ENCODE measurements around the gene GPR32. TPM values are rescaled to one million over a fixed set of nuclear protein-coding genes. Genes with fewer than 3 reads are reported as not detected.
"Not testable (repeated sequence)": the region's sequence is repeated elsewhere in the genome, so short reads cannot be mapped to it uniquely, and the experiment has no call there.

GPR32 gene
- polyA plus RNA-seq, 1 experiment = not detected

DNA sequence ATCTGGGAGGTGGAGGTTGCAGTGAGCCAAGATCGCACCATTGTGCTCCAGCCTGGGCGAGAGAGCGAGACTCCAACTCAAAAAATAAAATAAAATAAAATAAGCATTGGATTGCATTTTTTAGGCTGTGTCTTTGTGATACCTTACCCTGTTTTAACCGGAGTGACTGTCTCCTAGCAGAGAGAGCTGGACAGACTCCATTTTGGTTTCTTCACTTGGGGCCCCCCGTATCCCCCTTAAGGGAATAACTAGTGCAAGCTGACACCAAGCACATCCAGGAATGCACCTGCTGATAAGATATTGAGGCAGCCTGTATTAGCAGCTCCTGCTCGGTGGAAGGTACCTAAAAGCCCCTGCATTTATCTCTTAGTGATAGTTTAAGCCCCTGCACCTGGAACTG lies 20.8 kb upstream of the GPR32 start:
- Histone ChIP-seq H3K27ac (ENCODE audit: low read depth, low read length) (no peak overlapping the region), H3K4me3 (ENCODE audit: low read depth, low read length) (no peak overlapping the region), H3K27me3 (ENCODE audit: control insufficient read depth, insufficient read depth, low read length) (peaks cover 4% of the 10 kb centered on the region), H3K9me3 (ENCODE audit: control insufficient read depth, insufficient read depth, low read length) (no peaks in the 10 kb centered on the region)
- DNase-seq (ENCODE audit: low read depth, low spot score) = no peak
- CTCF ChIA-PET = interaction anchor here (0.8 to 1.9 kb wide), 2 partner anchors 25 to 79 kb away, joined by 4 to 6 read pairs; no protein-coding TSS in a partner anchor
- TF ChIP-seq, protein P1, sequence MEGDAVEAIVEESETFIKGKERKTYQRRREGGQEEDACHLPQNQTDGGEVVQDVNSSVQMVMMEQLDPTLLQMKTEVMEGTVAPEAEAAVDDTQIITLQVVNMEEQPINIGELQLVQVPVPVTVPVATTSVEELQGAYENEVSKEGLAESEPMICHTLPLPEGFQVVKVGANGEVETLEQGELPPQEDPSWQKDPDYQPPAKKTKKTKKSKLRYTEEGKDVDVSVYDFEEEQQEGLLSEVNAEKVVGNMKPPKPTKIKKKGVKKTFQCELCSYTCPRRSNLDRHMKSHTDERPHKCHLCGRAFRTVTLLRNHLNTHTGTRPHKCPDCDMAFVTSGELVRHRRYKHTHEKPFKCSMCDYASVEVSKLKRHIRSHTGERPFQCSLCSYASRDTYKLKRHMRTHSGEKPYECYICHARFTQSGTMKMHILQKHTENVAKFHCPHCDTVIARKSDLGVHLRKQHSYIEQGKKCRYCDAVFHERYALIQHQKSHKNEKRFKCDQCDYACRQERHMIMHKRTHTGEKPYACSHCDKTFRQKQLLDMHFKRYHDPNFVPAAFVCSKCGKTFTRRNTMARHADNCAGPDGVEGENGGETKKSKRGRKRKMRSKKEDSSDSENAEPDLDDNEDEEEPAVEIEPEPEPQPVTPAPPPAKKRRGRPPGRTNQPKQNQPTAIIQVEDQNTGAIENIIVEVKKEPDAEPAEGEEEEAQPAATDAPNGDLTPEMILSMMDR (IDR thresholded peaks at IDR 0.05; ENCODE audit: low read depth, low read length) = no peak
- POLR2A ChIA-PET = no interaction called here

DNA sequence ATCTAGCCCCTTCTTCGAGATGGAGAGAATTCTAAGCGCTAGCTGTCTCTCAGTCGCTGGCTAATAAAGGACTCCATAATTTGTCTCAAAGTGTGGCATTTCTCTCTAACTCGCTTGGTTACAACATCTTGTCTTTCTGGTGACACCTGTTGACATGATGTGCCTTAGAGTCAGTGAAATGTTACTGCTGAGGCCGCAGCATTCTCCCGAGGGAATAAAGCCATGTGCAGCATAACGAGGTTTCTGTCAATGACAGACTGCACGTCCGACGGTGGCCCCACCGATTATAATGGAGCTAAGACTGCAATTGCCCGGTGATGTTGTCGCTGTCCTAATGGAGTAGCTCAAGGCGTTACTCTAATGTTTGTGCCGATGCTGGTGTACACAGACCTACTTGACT lies 20.3 kb upstream of the GPR32 start:
- H3K9me3 ChIP-seq (ENCODE audit: control insufficient read depth, insufficient read depth, low read length) = no peaks in the 10 kb centered on the region
- TF ChIP-seq, protein P1 (IDR thresholded peaks at IDR 0.05; ENCODE audit: low read depth, low read length) = no peak
- POLR2A ChIA-PET = no interaction called here
- DNase-seq (ENCODE audit: low read depth, low spot score) = no peak
- peaks cover 4% of the 10 kb centered on the region for H3K27me3 ChIP-seq (ENCODE audit: control insufficient read depth, insufficient read depth, low read length)
- H3K4me3 ChIP-seq (ENCODE audit: low read depth, low read length) = no peak overlapping the region
- CTCF ChIA-PET = interaction anchor here (0.8 to 1.9 kb wide), 2 partner anchors 25 to 80 kb away, joined by 4 to 6 read pairs; no protein-coding TSS in a partner anchor
- H3K27ac ChIP-seq (ENCODE audit: low read depth, low read length) = no peak overlapping the region

DNA sequence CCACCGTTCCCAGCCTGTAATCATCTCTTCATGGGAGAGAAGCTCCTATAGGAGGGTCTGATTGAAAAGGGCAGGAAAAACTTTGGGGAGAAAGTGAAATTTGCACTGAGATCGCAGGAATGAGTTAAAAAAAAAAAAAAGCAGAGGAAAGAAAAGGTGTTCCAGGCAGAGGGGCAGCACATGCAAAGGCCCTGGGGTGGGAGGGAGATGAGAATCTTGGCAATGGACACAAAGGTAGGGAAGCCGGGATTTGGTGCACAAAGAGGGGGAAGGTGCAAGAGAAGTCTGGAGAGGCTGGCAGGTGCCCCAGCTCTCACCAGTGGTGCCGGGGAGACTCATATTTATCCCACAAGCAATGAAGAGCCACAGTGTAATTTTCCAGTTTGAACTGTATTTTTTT lies 16.4 kb upstream of the GPR32 start:
- H3K4me3 ChIP-seq (ENCODE audit: low read depth, low read length) = no peak overlapping the region
- no peak overlapping the region for H3K27ac ChIP-seq (ENCODE audit: low read depth, low read length)
- no peaks in the 10 kb centered on the region for H3K9me3 ChIP-seq (ENCODE audit: control insufficient read depth, insufficient read depth, low read length)
- ChIA-PET CTCF (interaction anchor here (1.5 kb wide), 1 partner anchor 29 kb away, joined by 3 read pairs; no protein-coding TSS in a partner anchor), POLR2A (no interaction called here)
- DNase-seq (ENCODE audit: low read depth, low spot score) = no peak
- H3K27me3 ChIP-seq (ENCODE audit: control insufficient read depth, insufficient read depth, low read length) = peaks cover 4% of the 10 kb centered on the region
- TF ChIP-seq, protein P1 (IDR thresholded peaks at IDR 0.05; ENCODE audit: low read depth, low read length) = no peak

DNA sequence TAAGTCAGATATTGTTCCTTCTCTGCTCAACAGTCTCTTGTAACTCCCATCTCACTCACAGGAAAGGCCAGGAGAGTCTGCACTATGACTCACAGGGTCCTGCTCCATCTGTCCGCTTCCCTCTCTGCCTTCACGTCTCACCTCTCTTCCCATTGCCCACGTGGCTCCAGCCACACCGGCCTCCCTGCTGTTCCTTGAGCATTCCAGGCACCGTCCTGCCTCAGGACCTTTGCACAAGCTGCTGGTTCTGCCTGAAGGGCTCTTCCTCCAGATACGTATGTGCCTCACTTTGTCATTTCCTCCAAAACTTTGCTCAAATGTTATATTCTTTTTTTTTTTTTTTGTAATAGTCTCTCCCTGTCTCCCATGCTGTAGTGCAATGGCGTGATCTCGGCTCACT lies 14.0 kb upstream of the GPR32 start:
- H3K9me3 ChIP-seq (ENCODE audit: control insufficient read depth, insufficient read depth, low read length); DNase-seq (ENCODE audit: low read depth, low spot score); H3K27me3 ChIP-seq (ENCODE audit: control insufficient read depth, insufficient read depth, low read length); POLR2A ChIA-PET; CTCF ChIA-PET; H3K4me3 ChIP-seq (ENCODE audit: low read depth, low read length); H3K27ac ChIP-seq (ENCODE audit: low read depth, low read length): not testable (repeated sequence)

DNA sequence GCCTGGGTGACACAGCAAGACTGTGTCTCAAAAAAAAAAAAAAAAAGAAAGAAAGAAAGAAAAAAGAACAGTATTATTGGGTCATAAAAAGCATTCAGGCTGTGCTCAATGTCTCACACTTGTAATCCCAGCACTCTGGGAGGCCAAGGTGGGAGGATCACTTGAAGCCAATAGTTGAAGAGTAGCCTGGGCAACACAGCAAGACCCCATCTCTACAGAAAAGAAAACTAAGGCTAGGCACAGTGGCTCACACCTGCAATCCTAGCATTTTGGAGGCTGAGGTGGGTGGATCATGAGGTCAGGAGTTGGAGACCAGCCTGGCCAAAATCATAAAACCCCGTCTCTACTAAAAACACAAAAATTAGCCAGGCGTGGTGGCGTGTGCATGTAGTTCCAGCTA lies 12.6 kb upstream of the GPR32 start:
- POLR2A ChIA-PET; H3K27ac ChIP-seq (ENCODE audit: low read depth, low read length); H3K27me3 ChIP-seq (ENCODE audit: control insufficient read depth, insufficient read depth, low read length); CTCF ChIA-PET; DNase-seq (ENCODE audit: low read depth, low spot score); H3K9me3 ChIP-seq (ENCODE audit: control insufficient read depth, insufficient read depth, low read length); H3K4me3 ChIP-seq (ENCODE audit: low read depth, low read length): not testable (repeated sequence)

DNA sequence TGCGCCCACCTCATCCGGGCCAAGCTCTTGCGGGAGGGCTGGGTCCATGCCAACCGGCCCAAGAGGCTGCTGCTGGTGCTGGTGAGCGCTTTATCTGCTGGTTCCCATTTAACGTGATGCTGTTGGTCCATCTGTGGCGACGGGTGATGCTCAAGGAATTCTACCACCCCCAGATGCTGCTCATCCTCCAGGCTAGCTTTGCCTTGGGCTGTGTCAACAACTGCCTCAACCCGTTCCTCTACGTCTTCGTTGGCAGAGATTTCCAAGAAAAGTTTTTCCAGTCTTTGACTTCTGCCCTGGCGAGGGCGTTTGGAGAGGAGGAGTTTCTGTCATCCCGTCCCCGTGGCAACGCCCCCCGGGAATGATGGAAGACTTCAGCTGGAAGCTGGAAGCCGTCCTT lies 11.2 kb upstream of the GPR32 start:
- H3K4me3 ChIP-seq (ENCODE audit: low read depth, low read length); H3K27ac ChIP-seq (ENCODE audit: low read depth, low read length); H3K9me3 ChIP-seq (ENCODE audit: control insufficient read depth, insufficient read depth, low read length); POLR2A ChIA-PET; H3K27me3 ChIP-seq (ENCODE audit: control insufficient read depth, insufficient read depth, low read length); CTCF ChIA-PET; DNase-seq (ENCODE audit: low read depth, low spot score): not testable (repeated sequence)

DNA sequence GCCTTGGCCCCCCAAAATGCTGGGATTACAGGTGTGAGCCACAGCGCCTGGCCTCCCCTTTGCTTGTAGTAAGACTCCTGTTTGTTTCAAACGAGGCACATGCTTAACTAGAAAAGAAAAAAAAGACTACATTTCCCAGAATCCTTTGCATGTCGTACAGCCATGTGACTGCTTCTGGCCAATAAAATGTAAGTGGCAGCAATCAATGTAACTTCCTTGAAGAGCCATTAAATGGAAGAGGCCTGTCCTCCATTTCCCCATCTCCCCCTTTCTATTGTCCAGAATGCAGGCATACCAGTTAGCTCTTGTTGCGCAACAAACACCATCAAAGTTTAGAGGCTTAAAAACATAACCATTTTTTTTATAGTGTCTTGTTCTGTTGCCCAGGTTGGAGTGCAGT lies 10.4 kb upstream of the GPR32 start:
- H3K4me3 ChIP-seq (ENCODE audit: low read depth, low read length) = no peak overlapping the region
- H3K27ac ChIP-seq (ENCODE audit: low read depth, low read length) = no peak overlapping the region
- CTCF ChIA-PET = interaction anchor here (1.2 kb wide), 1 partner anchor 35 kb away, joined by 4 read pairs; no protein-coding TSS in a partner anchor
- no peaks in the 10 kb centered on the region for H3K9me3 ChIP-seq (ENCODE audit: control insufficient read depth, insufficient read depth, low read length)
- POLR2A ChIA-PET = no interaction called here
- no peaks in the 10 kb centered on the region for H3K27me3 ChIP-seq (ENCODE audit: control insufficient read depth, insufficient read depth, low read length)
- TF ChIP-seq, protein P1 (IDR thresholded peaks at IDR 0.05; ENCODE audit: low read depth, low read length) = no peak
- no peak for DNase-seq (ENCODE audit: low read depth, low spot score)

DNA sequence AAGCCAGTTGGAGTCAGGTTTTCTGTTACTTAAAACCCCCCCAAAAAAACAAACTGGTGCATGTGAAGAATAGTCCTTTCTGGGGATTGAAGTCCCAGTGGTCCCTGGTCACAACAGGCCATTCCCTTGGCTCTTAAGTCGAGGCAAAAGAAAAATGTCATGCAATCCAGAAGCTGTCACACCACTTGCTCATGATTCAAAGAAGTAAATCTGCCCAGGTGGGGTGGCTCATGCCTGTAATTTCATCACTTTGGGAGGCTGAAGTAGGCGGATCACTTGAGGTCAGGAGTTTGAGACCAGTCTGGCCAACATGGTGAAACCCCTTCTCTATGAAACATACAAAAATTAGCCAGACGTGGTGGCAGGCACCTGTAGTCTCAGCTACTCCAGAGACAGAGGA lies 8.8 kb upstream of the GPR32 start:
- H3K27ac ChIP-seq (ENCODE audit: low read depth, low read length); CTCF ChIA-PET; POLR2A ChIA-PET: not testable (repeated sequence)

DNA sequence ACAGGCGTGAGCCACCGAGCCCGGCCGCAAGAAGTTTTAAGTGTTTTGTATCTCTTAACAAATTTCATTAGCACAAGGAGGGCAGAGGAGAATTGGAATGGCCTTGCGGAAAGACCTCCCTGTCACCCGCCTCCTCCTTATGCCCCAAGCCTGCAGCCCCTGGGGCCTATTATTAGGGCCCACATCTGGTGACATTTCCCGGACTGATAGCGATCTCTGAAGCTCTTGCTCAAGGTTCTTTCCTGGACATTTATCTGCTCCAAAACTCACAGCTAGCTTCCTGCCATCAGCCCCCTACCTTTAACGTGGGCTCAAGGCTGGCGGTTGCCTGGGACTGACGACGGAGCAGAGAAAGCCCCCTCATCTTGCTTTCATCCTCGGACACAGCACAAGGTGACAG lies 6.7 kb upstream of the GPR32 start:
- DNase-seq (ENCODE audit: low read depth, low spot score); CTCF ChIA-PET; H3K9me3 ChIP-seq (ENCODE audit: control insufficient read depth, insufficient read depth, low read length); H3K4me3 ChIP-seq (ENCODE audit: low read depth, low read length); H3K27ac ChIP-seq (ENCODE audit: low read depth, low read length); H3K27me3 ChIP-seq (ENCODE audit: control insufficient read depth, insufficient read depth, low read length); POLR2A ChIA-PET: not testable (repeated sequence)

More for the DNA sequence above, 8.8 kb upstream of the GPR32 start:
- not testable (repeated sequence) for H3K4me3 ChIP-seq (ENCODE audit: low read depth, low read length); H3K9me3 ChIP-seq (ENCODE audit: control insufficient read depth, insufficient read depth, low read length); H3K27me3 ChIP-seq (ENCODE audit: control insufficient read depth, insufficient read depth, low read length); DNase-seq (ENCODE audit: low read depth, low spot score)

Measured in AG04450 (cell line).